ENCODE data around the gene ITGB1BP1.

ITGB1BP1 gene, protein sequence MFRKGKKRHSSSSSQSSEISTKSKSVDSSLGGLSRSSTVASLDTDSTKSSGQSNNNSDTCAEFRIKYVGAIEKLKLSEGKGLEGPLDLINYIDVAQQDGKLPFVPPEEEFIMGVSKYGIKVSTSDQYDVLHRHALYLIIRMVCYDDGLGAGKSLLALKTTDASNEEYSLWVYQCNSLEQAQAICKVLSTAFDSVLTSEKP

DNA sequence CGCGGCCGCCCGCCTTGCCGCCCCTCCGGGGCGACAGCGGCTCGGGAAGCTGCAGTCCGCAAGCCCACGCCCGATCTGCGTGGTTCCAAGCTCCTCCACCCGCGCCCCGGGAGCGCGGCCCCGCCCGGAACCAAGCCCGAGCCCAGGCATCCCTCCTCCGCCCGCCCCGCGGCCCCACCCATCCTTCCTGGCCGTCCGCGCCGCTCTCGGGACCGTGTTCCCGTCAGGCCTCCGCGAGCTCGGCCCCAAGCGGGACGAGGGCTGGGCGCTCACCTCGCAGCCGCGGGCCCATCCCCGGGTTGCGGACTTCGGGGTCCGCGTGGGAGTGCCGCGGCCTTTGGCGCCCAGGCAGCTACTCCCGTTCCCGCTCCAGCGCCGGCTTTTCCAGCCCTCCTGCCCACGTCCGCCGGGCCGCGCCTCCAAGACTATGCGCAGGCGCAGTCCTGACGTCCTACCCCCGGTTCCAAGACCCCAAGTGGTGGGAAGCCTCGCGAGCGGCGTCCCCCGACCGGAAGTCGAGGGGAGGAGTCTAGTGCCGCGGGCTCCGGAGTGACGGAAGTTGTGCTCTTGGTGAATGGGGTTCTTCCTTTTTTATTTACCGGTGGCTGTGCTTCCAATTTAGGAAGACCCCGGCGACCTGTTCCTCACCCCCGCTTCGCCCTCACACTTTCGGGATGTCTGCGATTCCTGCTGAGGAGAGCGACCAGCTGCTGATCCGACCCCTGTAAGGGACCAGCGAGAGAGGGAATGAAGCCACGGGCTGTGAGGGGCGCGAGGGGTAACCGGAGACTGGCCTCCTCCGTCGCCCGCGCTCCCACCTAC lies at the start of gene ITGB1BP1, which contains the start of gene CPSF3:
Gene ITGB1BP1 (minus strand): TSS at position 429 of the 822 bp plus-strand sequence. CDS start 4,831 bp downstream, outside the sequence.
Gene CPSF3 (plus strand): TSS at position 555 of the 822 bp plus-strand sequence. CDS start 120 bp downstream, at position 675.
- DNase-seq, result peak; percentile 99

DNA sequence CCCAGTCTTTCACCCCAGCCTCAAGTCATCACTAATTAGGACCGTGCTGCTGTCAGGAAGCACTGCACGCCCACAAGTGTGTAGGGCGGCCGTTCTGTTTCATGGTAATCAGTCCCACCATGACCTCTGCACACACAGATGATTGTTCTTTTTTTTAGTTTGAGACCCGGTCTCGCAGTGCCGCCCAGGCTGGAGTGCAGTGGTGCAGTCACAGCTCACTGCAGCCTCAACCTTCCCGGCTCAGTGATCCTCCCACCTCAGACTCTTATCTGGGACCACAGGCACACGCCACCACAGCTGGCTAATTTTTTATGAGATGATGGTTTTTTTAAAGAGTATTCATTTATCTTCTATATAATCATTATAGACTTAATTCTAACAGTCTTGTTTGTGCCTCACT lies 49.2 kb upstream of the ITGB1BP1 start:
- no peak for DNase-seq

DNA sequence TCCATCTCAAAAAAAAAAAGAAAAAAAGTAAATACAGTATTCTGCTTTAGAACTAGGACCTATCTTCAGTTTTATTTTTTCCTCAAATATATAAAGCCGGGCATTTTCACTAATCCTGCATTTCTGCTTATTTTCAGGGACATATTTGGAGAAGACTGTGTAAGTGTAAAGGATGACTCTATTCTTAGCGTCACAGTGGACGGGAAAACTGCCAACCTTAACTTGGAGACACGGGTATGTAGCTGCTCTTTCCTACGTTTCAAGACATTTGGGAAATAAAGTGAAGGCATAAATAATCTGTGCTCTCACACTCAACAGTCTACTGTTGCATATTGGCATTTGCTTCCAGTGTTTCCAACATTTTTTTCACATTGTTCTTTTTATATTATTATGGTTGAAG lies 47.9 kb upstream of the ITGB1BP1 start:
- no peak for DNase-seq

DNA sequence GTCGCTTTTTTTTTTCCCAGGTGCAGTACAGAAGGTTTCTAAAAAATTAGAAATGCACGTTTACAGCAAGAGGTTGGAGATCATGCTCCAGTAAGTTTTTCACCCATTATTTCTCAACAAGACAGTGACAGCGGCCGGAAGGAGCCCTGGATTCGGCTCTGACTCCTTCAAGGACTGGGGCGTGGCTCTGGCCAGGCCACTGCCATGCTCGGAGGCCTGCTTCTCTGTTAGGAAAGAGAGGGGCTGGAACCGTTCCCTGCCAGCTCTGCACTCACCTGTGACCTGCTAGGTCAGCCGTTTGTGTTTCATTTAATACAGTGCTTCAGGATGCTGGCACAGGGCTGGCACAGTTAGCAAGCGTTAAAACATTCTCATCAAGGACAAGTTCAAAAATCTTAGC lies 44.4 kb upstream of the ITGB1BP1 start:
- no peak for DNase-seq

DNA sequence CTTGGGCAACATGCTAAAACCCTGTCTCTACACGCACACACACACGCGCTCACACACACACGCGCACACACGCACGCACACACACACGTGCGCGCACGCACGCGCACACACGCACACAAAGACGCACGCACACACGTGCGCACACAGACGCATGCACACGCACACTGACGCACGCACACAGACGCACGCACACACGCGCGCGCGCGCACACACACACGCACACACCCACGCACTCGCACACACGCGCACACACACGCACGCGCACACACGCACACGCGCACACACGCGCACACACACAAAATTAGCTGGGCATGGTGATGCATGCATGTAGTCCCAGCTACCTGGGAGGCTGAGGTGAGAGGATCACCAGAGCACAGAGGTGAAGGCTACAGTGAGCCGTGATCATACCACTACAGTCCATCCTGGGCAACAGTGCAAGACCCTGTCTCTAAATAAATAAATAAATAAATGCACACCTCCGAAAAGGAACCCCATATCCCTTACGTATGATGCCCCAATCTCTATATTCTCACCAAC lies 42.9 kb upstream of the ITGB1BP1 start:
- DNase-seq, result no peak

DNA sequence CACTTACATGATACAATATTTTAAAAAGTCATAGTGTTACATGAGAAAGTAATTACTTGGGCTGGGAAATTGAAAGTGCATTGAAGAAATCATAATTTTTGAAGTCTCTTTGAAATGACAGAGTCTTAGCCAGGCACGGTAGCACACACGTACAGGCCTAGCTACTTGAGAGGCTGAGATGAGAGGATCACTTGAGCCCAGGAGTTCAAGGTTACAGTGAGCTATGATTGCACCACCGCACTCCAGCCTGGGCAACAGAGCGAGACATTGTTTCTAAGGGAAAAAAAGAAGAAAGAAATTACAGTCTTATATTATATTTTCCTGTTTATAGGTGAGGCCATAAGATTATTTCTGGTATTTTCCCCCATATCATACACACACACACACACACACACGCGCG lies 41.8 kb upstream of the ITGB1BP1 start:
- DNase-seq, result no peak

DNA sequence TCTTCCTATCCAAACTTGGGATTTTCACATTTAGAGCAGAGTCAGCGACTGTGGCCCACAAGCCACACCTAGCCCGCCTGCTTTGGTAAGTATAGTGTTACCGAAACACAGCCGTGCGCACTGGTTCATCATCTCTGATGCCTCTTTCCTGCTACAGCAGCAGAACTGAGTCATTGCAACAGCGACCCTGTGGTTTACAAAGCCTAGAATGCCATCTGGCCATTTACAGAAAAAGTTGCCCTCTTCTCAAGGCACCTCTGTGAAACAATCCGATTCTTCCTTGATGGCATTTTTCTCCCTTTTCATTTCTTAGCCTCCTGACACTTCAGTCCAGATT lies 40.3 kb upstream of the ITGB1BP1 start:
- no peak for DNase-seq

DNA sequence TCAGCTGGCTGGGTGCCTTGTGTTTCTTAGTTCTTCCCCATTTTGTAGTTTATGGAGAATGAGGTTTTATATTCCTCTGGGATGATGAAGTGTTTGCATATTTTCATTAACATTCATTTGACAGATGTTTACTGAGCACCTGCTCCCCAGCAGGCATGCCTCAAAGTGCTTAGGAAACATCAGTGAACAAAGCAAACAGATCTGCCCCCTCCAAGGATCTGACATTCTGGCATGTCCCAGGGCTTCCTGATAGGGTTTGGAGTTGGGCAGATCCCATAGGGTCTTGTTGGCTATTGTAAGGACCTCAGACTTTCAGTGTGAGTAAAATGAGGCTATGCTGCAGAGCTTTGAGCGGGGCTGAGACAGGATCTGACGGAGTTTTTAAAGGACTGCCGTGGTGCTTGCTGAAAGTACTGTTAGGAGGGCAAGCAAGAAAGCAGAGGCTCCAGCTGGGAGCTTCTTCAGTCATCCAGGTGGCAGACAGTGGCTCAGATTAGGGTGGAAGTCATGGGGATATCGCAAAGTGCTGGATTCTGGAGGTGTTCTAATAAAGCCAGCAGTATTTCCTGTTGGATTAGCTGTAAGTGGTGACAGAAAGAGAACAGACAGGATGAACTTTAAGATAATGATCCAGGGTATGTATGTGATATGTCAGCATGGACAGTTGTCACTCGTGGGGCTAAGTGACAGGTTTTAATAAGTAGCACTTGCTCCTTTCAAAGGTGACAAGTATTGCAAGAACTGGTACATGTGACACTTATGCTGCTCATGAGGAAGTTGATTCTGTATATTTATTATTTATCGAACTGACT lies 39.8 kb upstream of the ITGB1BP1 start:
- DNase-seq, result peak; percentile 16

DNA sequence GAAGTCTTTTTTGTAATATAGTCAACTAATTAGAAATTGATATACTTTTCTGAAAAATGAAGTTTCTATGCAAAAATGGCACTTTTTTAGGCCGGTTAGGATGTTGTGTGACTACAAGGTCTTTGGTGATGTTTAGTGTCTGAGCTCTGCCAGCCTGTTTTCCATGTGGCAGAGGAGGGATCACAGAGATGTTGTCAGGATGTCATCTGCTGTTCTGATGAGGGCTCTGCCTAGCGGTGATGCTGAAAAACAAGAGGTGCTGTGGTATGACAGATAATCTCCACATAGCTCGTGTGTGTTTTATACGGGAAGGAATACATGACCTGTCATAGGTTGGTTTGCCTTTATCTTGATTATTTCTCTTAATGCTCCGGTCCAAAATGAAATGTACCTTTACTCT lies 39.0 kb upstream of the ITGB1BP1 start:
- DNase-seq, result no peak

DNA sequence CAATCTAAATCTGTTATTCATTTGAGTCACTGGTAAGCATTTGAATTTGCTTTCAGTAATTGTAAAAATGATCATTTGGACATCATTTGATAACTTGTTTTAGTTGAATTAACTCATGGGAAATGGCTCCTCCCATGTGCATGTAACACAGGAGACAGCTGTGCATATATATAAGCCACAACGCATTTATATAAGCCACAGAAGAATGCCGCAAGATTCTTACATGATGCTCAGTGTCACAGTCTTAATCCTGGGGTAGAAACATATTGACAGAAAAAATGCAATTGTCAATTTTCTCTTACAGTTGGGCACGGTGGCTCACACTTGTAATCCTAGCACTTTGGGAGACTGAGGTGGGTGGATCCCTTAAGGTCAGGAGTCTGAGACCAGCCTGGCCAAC lies 37.8 kb upstream of the ITGB1BP1 start:
- no peak for DNase-seq

DNA sequence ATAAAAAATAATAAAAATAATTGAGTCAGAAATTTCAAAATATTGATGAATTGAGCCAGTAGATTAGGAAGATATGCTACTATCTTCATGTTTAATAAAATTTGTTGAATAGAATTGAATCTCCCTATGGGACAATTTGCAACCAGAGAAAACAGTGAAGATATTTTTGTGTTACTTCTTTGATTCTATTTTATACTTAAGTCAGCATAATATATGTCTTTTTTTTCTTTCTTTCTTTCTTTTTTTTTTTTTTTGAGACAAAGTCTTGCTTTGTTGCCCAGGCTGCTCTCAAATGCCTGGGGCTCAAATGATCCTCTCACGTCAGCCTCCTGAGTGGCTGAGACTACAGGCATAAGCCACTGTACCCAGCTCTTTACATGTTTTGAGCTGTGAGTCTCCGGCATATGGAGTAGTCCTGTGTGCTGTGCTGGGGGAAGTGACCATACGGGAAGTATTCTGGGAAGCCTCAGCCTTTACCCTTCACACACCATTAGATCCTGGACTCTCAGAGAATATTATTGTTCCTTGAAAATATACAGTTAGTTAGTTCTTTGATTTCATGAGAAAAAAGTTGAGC lies 37.2 kb upstream of the ITGB1BP1 start:
- no peak for DNase-seq

DNA sequence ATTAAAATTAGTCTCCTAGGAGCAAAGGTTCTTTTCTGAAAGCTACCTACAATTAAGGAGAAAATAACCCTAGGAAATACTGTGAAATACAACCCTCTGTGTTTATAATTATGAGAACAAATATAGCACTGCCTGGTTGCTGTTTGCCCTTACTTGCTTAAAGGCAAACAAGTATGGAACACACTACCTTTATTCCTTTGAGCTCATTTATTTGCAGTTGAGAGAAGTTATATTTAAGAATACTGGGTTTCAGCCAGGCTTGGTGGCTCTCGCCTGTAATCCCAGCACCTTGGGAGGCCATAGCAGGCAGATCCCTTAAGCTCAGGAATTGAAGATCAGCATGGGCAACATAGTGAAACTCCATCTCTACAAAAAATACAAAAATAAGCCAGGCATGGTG lies 27.9 kb upstream of the ITGB1BP1 start:
- DNase-seq, result no peak

DNA sequence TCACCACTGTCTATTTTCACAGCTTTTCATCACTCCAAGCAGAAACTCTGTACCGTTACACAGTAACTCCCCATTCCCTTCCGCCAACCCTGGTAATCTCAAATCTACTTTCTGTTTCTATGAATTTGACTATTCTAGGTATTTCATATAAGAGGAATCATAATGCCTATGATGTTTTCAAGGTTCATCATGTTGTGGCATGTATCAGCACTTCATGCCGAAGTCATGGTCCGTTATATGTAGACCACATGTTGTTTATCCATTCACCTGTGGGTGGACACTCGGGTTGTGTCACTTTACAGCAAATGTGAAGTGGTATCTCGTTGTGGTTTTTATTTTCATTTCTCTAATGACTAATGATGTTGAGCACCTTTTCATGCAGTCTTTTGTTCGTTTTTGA lies 21.8 kb upstream of the ITGB1BP1 start:
- no peak for DNase-seq

DNA sequence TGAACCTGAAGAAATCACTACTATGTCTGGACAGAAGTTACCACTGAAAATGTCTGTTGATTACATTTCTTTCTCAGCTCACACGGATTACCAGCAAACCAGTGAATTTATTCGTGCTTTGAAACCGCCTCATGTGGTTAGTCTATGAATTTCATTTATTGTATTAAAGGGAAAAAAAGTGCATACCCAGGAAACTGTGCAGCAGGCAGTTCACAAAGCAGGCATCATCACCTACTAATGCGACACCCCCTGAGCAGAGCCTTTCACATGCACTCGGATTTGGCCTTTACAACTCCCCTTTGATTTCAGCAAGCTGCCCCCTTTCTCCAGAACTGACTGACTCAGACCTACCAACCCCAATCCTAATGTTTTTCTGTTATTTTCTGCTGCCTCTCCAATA lies 20.2 kb upstream of the ITGB1BP1 start:
- DNase-seq, result no peak

DNA sequence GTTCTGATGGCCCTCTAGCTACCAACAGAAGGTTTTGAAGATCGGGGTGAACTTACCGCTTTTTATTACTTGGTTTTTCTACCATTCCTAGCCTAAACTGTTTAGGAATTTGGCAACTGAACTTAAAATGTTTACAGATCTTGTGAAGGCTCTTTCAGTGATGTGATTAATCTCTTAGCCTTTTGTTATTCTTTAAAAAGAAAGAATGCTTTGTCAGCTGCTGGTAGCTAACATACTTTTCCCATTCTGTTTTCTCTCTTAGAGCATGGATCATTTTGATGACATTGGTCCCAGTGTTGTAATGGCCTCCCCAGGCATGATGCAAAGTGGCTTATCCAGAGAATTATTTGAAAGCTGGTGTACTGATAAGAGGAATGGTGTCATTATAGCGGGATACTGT lies 18.2 kb upstream of the ITGB1BP1 start:
- DNase-seq, result no peak

DNA sequence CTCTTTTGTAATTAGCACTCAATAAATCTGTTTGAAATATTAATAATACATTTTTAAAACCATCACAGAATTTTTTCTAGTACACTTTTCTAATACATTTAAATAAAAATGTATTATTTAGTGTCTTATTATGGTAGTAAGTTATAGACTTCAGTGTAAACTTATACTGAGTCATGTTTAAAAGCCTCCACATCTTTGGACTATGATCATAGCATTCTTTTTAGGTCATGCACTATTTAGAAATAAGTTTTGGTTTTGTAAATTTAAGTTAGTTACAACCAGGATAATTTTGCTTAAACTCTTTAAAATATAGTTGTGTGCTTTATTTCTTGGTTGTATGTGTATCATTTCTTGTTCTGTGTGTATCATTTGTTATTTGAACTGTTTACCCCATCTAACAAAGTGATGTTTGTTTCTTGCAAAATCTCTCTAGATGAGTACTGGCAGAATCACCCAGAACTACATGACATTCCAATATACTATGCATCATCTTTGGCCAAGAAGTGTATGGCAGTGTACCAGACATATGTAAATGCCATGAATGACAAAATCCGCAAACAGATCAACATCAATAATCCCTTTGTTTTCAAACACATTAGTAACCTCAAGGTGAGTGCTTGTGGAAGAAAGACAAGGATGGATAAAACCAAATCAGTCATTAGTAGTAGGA lies 16.9 kb upstream of the ITGB1BP1 start:
- no peak for DNase-seq

DNA sequence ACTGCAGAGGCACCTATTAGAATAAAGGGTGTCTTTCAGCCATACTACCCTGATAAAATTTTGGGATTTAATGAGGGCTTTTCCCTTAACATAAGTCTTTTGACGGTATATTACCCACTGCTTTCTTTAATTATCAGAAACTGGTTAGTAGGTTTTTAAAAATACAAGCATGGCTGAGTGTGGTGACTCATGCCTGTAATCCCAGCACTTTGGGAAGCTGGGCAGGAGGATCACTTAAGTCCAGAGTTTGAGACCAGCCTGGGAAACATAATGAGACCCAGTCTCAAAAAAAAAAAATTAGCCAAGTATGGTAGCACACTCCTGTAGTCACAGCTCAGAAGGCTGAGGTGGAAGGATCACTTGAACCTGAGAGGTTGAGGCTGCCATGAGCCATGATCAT lies 16.2 kb upstream of the ITGB1BP1 start:
- no peak for DNase-seq

DNA sequence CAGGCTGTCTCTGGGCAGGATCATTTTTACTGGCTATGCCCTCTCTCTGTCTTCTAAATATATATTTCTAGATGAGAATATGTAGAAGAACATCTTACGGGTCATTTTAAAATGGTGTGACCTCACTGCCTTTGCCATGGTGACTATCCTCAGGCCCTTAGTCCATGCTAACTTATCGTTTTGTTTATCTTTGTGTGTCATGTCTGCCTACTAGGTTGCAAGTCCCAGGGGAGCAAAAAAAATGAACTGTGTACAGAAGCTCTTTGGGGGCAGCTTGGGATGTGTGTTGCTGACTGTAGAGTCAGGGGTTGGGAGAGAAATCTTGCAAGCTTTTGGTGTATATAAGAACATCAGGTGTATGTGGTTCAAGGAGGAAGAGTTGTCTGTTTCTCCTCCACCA lies 11.2 kb upstream of the ITGB1BP1 start:
- no peak for DNase-seq

DNA sequence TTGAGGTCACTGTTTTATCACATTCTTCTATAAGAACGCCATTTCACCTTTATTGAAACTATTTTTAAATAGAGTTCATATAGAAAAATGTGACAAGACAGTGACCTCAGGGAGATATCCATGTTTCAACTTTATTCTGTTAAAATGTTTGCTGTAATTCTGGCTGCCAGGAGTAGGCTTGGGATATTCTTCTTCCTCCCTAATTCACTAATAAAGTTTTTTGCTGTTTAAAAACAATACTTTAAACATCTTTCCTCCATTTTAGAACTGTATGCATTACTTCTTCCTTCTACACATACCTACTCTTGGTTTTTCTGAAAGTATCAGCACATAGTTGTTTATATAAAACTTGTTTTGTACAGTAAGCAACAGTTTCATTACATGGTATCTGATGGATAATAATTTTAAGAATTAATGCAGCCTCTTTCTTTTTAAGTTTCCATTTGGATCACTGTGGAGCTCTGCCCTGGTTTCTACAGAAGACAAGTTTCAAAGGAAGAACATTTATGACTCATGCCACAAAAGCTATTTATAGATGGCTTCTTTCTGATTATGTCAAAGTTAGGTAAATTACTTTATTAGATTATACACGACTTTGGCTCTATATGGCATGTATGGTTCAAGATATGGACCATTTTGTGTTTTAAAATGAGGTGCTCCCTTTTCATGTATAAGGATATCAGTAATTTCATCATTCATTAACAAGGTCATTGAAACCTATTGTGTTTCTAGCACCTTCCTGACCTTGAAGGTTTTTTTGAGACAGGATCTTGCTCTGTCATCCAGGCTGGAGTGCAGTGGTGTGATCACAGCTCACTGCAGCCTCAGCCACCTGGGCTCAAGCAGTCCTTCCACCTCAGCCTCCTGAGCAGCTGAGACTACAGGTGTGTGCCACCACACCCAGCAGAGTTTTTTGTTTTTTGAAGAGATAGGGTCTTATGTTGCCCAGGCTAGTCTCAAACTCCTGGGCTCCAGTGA lies 7.3 kb upstream of the ITGB1BP1 start:
- no peak for DNase-seq

DNA sequence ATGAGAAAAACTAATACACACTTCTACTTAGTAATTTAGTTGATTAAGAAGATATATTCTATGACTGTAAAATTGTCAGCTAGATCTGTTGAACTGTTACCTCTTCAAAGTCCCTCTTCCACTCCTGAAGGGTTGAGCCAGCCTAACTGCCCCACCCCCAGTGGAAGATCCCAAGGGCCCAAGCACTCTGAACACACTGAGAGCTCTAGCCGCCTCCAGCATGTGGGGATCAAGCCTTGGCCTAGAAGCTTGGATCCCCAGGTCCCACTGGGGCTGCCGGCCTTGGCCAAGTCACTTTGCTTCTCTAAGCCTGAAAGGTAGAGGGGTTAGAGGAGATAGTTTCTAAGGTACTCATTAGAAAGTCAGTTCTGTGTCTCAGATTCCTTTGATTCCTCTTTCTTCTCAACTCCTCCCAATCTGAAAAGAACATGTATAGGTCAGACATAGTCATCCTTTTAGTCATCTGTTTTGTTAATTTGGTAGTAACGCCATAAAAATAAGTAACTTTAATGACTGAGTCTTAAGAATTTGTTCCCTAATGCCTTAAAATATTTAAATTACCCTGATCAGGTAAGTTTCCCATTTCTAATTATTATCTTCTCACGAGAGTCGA lies 5.7 kb upstream of the ITGB1BP1 start:
- DNase-seq, result no peak
